Measurements from ENCODE around the gene NUBP1. TPM values are rescaled to one million over a fixed set of nuclear protein-coding genes. Genes with fewer than 3 reads are reported as not detected.

Gene NUBP1
- polyA plus RNA-seq, 1 donor (not counting 4 experiments of a cell fraction or from before 2014, with no cell fraction given), result 22.2 TPM

GRCh38 chr16:10745841-10746240 lies 2.2 kb downstream of the NUBP1 start:
- H3K9ac ChIP-seq (ENCODE audit: control insufficient read depth, extremely low read depth, insufficient read depth, low read length), result no peak overlapping the region
- no peaks in the 10 kb centered on the region for H3K79me2 ChIP-seq (ENCODE audit: control insufficient read depth, insufficient read depth, low read length)
- no peak overlapping the region for H2AFZ ChIP-seq (ENCODE audit: control insufficient read depth, low read length)
- FAIRE-seq (no peak), DNase-seq (ENCODE audit: low read depth, low spot score) (no peak)
- dilution Hi-C loops (cut with MboI; ENCODE audit: extremely low pct_ligation_motif_present, low sequenced_read_pairs), result loop anchor here (25.0 kb wide), 1 partner anchor 166 kb away; no protein-coding TSS in a partner anchor
- H3K36me3 ChIP-seq (ENCODE audit: control insufficient read depth in 2 of 2, extremely low read depth in 1 of 2, insufficient read depth in 2 of 2, low read length in 2 of 2), result peaks cover 0 to 2% of the 10 kb centered on the region in 2 experiments
- peaks cover 8% of the 10 kb centered on the region for H3K4me1 ChIP-seq (ENCODE audit: control insufficient read depth, extremely low read depth, insufficient read depth, low read length)
- H3K9me3 ChIP-seq (ENCODE audit: control insufficient read depth, low read depth, low read length), result no peaks in the 10 kb centered on the region
- no peak overlapping the region for H3K4me3 ChIP-seq (ENCODE audit: control insufficient read depth in 2 of 3, extremely low read depth in 1 of 3, insufficient read depth in 2 of 3, low read depth in 1 of 3, low read length in 3 of 3)
- no peaks in the 10 kb centered on the region for H4K20me1 ChIP-seq (ENCODE audit: control insufficient read depth, extremely low read depth, insufficient read depth, low read length)
- TF ChIP-seq EZH2 (IDR thresholded peaks at IDR 0.05; ENCODE audit: low read length) (no peak), CTCF (optimal IDR thresholded peaks at IDR 0.05 in 1 of 3, IDR thresholded peaks at IDR 0.05 in 1 of 3, conservative IDR thresholded peaks at IDR 0.05 in 1 of 3; ENCODE audit: extremely low read depth in 1 of 3, insufficient read depth in 2 of 3, low read length in 3 of 3) (no peak)
- H3K4me2 ChIP-seq (ENCODE audit: control insufficient read depth, extremely low read depth, insufficient read depth, low read depth, low read length), result no peak overlapping the region
- H3K27me3 ChIP-seq (ENCODE audit: control insufficient read depth, extremely low read depth, insufficient read depth, low read length), result no peaks in the 10 kb centered on the region
- H3K27ac ChIP-seq (ENCODE audit: control insufficient read depth, insufficient read depth, low read length), result no peak overlapping the region
- H3K9me1 ChIP-seq (ENCODE audit: control insufficient read depth, extremely low read depth, insufficient read depth, low read length), result no peaks in the 10 kb centered on the region

- no peak for TF ChIP-seq CTCF (optimal IDR thresholded peaks at IDR 0.05 in 1 of 3, IDR thresholded peaks at IDR 0.05 in 1 of 3, conservative IDR thresholded peaks at IDR 0.05 in 1 of 3; ENCODE audit: extremely low read depth in 1 of 3, insufficient read depth in 2 of 3, low read length in 3 of 3)
- TF ChIP-seq EZH2 (IDR thresholded peaks at IDR 0.05; ENCODE audit: low read length), result no peak
- Histone ChIP-seq H3K4me3 (ENCODE audit: control insufficient read depth in 2 of 3, extremely low read depth in 1 of 3, insufficient read depth in 2 of 3, low read depth in 1 of 3, low read length in 3 of 3) (no peak overlapping the region), H3K4me1 (ENCODE audit: control insufficient read depth, extremely low read depth, insufficient read depth, low read length) (peaks cover 3% of the 10 kb centered on the region), H3K36me3 (ENCODE audit: control insufficient read depth in 2 of 2, extremely low read depth in 1 of 2, insufficient read depth in 2 of 2, low read length in 2 of 2) (peaks cover 0 to 2% of the 10 kb centered on the region in 2 experiments), H3K9me3 (ENCODE audit: control insufficient read depth, low read depth, low read length) (no peaks in the 10 kb centered on the region), H3K27me3 (ENCODE audit: control insufficient read depth, extremely low read depth, insufficient read depth, low read length) (no peaks in the 10 kb centered on the region), H3K79me2 (ENCODE audit: control insufficient read depth, insufficient read depth, low read length) (no peaks in the 10 kb centered on the region), H3K9ac (ENCODE audit: control insufficient read depth, extremely low read depth, insufficient read depth, low read length) (no peak overlapping the region), H3K9me1 (ENCODE audit: control insufficient read depth, extremely low read depth, insufficient read depth, low read length) (peaks cover 2% of the 10 kb centered on the region), H2AFZ (ENCODE audit: control insufficient read depth, low read length) (no peak overlapping the region), H4K20me1 (ENCODE audit: control insufficient read depth, extremely low read depth, insufficient read depth, low read length) (no peaks in the 10 kb centered on the region), H3K4me2 (ENCODE audit: control insufficient read depth, extremely low read depth, insufficient read depth, low read depth, low read length) (no peak overlapping the region), H3K27ac (ENCODE audit: control insufficient read depth, insufficient read depth, low read length) (no peak overlapping the region)
- DNase-seq (ENCODE audit: low read depth, low spot score), result no peak
- FAIRE-seq, result no peak
- dilution Hi-C loops (cut with MboI; ENCODE audit: extremely low pct_ligation_motif_present, low sequenced_read_pairs), result no loop called here
These were observed 7.2 kb downstream of the NUBP1 start for GRCh38 chr16:10750793-10751192.
